ES-I3 (cell line): ENCODE measurements around the gene IGSF9B.
A peak's percentile ranks its signal among the peaks of the same experiment; 100 is the strongest.

Source experiments
- H3K36me3 ChIP-seq: 2 replicates; pipeline ENCODE4 v1.6.1; 2013; ENCODE audit warnings: mild to moderate bottlenecking, low read length, control low read depth, moderate library complexity; ENCODE audit not compliant: insufficient read depth
- H3K4me1 ChIP-seq: 2 replicates; pipeline ENCODE4 v1.6.1; 2013; ENCODE audit warnings: mild to moderate bottlenecking, control low read depth, low read length; ENCODE audit not compliant: insufficient read depth
- H3K9ac ChIP-seq: 2 replicates; pipeline ENCODE4 v1.6.1; 2013; ENCODE audit warnings: low read depth, mild to moderate bottlenecking, low read length, moderate library complexity
- H3K9me3 ChIP-seq: 2 replicates; pipeline ENCODE4 v1.6.1; 2013; ENCODE audit warnings: mild to moderate bottlenecking, low read length, moderate library complexity; ENCODE audit not compliant: control insufficient read depth, insufficient read depth

The IGSF9B gene

GRCh38 chr11:133977067-133977677 is 20.4 kb upstream of the IGSF9B start:
- Histone ChIP-seq H3K9ac (no peak overlapping the region), H3K4me1 (no peaks in the 10 kb centered on the region)

GRCh38 chr11:133975488-133975849 is 18.7 kb upstream of the IGSF9B start:
- Histone ChIP-seq H3K9me3 (no peaks in the 10 kb centered on the region), H3K36me3 (no peaks in the 10 kb centered on the region), H3K4me1 (no peaks in the 10 kb centered on the region), H3K9ac (no peak overlapping the region)

More at GRCh38 chr11:133977067-133977677, 20.4 kb upstream of the IGSF9B start:
- H3K36me3 ChIP-seq: no peaks in the 10 kb centered on the region
- no peaks in the 10 kb centered on the region for H3K9me3 ChIP-seq

- H3K4me1 ChIP-seq: no peaks in the 10 kb centered on the region
- H3K9me3 ChIP-seq: no peaks in the 10 kb centered on the region
- no peaks in the 10 kb centered on the region for H3K36me3 ChIP-seq
- no peak overlapping the region for H3K9ac ChIP-seq
Measured at GRCh38 chr11:133974836-133975487, 18.2 kb upstream of the IGSF9B start.

- H3K36me3 ChIP-seq: no peaks in the 10 kb centered on the region
- no peaks in the 10 kb centered on the region for H3K4me1 ChIP-seq
- H3K9ac ChIP-seq: no peak overlapping the region
- H3K9me3 ChIP-seq: no peaks in the 10 kb centered on the region
Measured at GRCh38 chr11:133971881-133972280, 15.1 kb upstream of the IGSF9B start.

GRCh38 chr11:133969112-133969511 is 12.3 kb upstream of the IGSF9B start:
- H3K4me1 ChIP-seq: no peaks in the 10 kb centered on the region
- no peaks in the 10 kb centered on the region for H3K9me3 ChIP-seq
- H3K9ac ChIP-seq: no peak overlapping the region
- no peaks in the 10 kb centered on the region for H3K36me3 ChIP-seq

- Histone ChIP-seq H3K4me1 (no peaks in the 10 kb centered on the region), H3K9me3 (no peaks in the 10 kb centered on the region), H3K9ac (no peak overlapping the region), H3K36me3 (no peaks in the 10 kb centered on the region)
Measured at GRCh38 chr11:133968300-133968699, 11.5 kb upstream of the IGSF9B start.

- Histone ChIP-seq H3K4me1 (no peaks in the 10 kb centered on the region), H3K36me3 (no peaks in the 10 kb centered on the region), H3K9ac (peak overlapping the region; percentile 19; the same call in 1 of the 2 replicates), H3K9me3 (no peaks in the 10 kb centered on the region)
Measured at GRCh38 chr11:133967599-133968238, 11.0 kb upstream of the IGSF9B start.

- H3K9me3 ChIP-seq: no peaks in the 10 kb centered on the region
- H3K9ac ChIP-seq: peak overlapping the region; percentile 19; the same call in 1 of the 2 replicates
- no peaks in the 10 kb centered on the region for H3K36me3 ChIP-seq
- no peaks in the 10 kb centered on the region for H3K4me1 ChIP-seq
Measured at GRCh38 chr11:133966921-133967598, 10.3 kb upstream of the IGSF9B start.

- H3K9ac ChIP-seq: no peak overlapping the region
- H3K9me3 ChIP-seq: no peaks in the 10 kb centered on the region
- no peaks in the 10 kb centered on the region for H3K36me3 ChIP-seq
- H3K4me1 ChIP-seq: no peaks in the 10 kb centered on the region
Measured at GRCh38 chr11:133966172-133966651, 9.4 kb upstream of the IGSF9B start.

GRCh38 chr11:133965031-133965601 is 8.3 kb upstream of the IGSF9B start:
- no peaks in the 10 kb centered on the region for H3K9me3 ChIP-seq
- no peaks in the 10 kb centered on the region for H3K4me1 ChIP-seq
- H3K36me3 ChIP-seq: no peaks in the 10 kb centered on the region
- H3K9ac ChIP-seq: no peak overlapping the region

- H3K9me3 ChIP-seq: no peaks in the 10 kb centered on the region
- no peak overlapping the region for H3K9ac ChIP-seq
- no peaks in the 10 kb centered on the region for H3K36me3 ChIP-seq
- no peaks in the 10 kb centered on the region for H3K4me1 ChIP-seq
Measured at GRCh38 chr11:133964356-133964755, 7.6 kb upstream of the IGSF9B start.

GRCh38 chr11:133961890-133962289 is 5.1 kb upstream of the IGSF9B start:
- Histone ChIP-seq H3K36me3 (no peaks in the 10 kb centered on the region), H3K9me3 (no peaks in the 10 kb centered on the region), H3K9ac (no peak overlapping the region), H3K4me1 (peaks cover 8% of the 10 kb centered on the region; the same call in 1 of the 2 replicates)

- Histone ChIP-seq H3K4me1 (peaks cover 17% of the 10 kb centered on the region), H3K9me3 (no peaks in the 10 kb centered on the region), H3K9ac (peak overlapping the region; percentile 97; the same call in 1 of the 2 replicates)
Measured at GRCh38 chr11:133957900-133958299, 1.1 kb upstream of the IGSF9B start.

GRCh38 chr11:133955945-133956421 is 785 bp downstream of the IGSF9B start:
- Histone ChIP-seq H3K36me3 (no peaks in the 10 kb centered on the region), H3K9ac (peak overlapping the region; percentile 56), H3K4me1 (peaks cover 30% of the 10 kb centered on the region), H3K9me3 (no peaks in the 10 kb centered on the region)

More at GRCh38 chr11:133957900-133958299, 1.1 kb upstream of the IGSF9B start:
- no peaks in the 10 kb centered on the region for H3K36me3 ChIP-seq
